Nucleus accumbens (tissue), 56 donors: Measurements from ENCODE around the gene BROX.

Experiments used
- DNase-seq, 56 donors: peaks; one replicate each; lab custom pipeline; 2025; lab: John Stamatoyannopoulos, UW

BROX gene

GRCh38 chr1:222769971-222770620, 57.7 kb downstream of the BROX start:
- no peak for DNase-seq

GRCh38 chr1:222772996-222773379, 60.6 kb downstream of the BROX start:
- DNase-seq, result peak in 2 of 56 donors; percentile 11 to 13

GRCh38 chr1:222777463-222777862, 65.1 kb downstream of the BROX start:
- no peak for DNase-seq

- DNase-seq, result no peak
Observed at GRCh38 chr1:222777977-222778376, 65.6 kb downstream of the BROX start.

GRCh38 chr1:222781251-222781650, 68.9 kb downstream of the BROX start:
- DNase-seq, result no peak

- no peak for DNase-seq
Observed at GRCh38 chr1:222783051-222783450, 70.7 kb downstream of the BROX start.

- peak in 3 of 56 donors; percentile 3 to 11 (median 10) for DNase-seq
Observed at GRCh38 chr1:222784371-222784770, 72.0 kb downstream of the BROX start.
